HG03575 (cell line): Measurements from ENCODE around the gene SRR.

Experiments used
- ATAC-seq: cut with Tn5 transposase; IDR thresholded peaks from one replicate; pipeline ENCODE4 v1.9.1; 2021; ENCODE audit not compliant: unreplicated experiment, insufficient number of reproducible peaks, low FRiP score; ENCODE audit errors: extremely low read depth

Gene SRR

GRCh38 chr17:2336852-2337543, 33.2 kb downstream of the SRR start, which contains the start of gene SGSM2:
Gene SGSM2, plus strand, starts transcription at chr17:2337501. Its CDS starts 188 bp downstream, at chr17:2337689.
- no peak for ATAC-seq

- no peak for ATAC-seq
These were observed 34.0 kb downstream of the SRR start for GRCh38 chr17:2337544-2338314.

GRCh38 chr17:2338315-2338657, 34.5 kb downstream of the SRR start:
- ATAC-seq: no peak

GRCh38 chr17:2343421-2343820, 39.7 kb downstream of the SRR start:
- no peak for ATAC-seq

DNA sequence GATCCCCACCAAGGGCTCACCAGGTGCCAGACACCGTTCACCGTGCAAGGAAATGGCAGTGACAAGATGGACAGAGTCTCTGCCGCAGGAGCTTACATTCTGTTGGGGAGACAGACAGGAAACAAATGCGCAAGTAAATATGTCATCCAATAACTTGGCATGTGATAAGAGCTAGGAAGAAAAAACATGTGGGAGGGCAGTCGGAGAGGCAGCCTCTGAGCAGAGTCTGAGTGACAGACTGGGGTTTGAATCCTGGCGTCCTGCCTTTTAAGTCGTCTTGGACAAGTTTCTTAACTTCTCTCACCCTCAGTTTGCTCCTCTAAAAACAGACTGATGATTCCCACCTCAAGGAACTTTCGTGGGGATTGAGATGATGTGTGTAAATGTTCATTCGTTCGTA, 40.8 kb downstream of the SRR start:
- no peak for ATAC-seq

GRCh38 chr17:2346475-2346874, 42.7 kb downstream of the SRR start:
- no peak for ATAC-seq

DNA sequence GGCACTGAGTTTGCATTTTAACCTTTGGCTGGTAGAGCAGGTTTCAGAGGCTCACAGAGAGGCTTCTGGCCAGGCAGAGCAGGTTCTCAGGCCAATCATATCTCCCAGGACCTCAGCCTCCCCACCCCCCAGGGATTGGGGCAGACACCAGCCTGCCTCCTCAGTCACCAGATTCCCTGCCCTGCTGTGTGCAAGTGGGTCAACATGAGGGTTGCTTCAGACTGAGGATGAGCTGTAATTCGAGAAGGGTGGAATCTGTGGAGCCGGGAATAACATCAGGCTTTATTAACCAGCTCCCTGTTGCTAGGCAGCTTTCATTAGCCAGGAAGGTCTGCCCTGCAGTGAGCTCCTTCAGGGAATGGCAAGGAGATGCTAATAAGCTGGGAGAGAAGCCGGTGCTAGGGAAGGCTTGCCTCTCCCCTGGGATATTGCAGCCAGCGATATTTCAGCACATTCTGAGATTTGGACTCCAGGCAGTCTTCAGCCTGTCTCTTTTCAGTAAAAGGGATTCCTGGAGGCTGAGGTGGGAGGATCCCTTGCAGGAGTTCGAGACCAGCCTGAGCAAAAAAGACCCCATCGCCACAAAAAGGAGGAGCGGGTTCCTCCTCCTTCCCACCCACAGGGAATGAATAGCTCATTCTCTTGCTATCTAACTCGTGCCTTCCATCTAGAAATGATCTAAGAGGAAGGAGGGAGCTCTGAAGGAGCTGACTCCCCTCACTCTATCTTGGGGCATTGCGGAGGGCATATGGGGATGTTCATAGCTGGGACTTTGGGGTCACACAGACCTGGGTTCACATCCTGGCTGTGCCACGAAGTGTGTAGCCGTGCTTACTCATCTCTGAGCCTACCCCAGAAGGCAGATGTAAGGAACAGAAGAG, 44.3 kb downstream of the SRR start:
- no peak for ATAC-seq

DNA sequence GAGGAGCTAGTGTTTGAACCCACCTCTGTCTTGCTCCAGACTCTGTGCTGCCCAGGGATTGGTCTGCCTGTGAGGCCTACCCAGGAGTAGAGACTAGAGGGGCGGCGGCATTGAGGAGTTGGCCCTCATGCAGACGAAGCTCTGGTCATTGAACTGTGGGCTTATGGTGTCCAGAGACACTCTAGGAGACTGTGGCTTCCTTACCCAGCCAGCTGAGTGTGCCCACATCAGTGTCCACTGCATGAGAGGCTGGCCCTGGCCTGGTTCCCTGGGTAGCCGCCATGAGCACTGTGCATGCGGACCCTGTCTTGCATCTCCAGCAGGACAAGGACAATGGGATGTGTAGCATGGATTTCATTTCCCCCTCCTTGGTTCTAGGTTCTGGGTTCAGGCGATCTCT, 47.5 kb downstream of the SRR start:
- ATAC-seq: no peak

DNA sequence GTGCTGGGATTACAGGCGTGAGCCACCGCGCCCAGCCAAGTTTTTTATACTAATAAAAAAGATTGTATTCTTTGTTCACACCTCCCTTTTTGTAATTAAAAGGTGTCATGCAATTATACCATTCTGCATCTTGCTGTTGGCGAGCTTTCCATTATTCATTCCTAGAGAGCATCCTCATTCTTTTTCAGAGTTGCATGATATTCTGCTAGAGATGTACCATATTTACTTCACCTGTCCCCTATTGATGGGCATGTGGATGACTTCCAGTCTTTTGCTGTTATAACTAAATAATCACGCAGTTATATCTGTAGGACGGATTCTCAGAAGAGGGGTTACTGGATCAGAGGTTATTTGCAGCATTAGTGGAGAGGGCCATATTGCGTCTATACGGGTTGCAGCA, 50.6 kb downstream of the SRR start:
- ATAC-seq: no peak

DNA sequence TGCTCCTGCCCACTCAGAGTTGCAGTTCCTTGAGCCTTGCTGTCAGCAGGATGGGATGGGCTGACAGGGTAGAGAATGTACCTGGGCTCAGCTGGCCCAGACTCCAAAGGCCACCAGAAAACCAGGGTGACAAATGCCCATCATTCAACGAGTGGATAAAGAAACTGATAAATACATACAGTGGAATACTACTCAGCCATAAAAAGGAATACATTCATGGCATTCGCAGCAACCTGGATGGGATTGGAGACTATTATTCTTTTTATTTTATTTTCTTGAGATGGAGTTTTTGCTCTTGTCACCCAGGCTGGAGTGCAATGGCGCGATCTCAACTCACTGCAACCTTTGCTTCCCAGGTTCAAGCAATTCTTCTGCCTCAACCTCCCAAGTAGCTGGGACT, 53.5 kb downstream of the SRR start:
- ATAC-seq: no peak

DNA sequence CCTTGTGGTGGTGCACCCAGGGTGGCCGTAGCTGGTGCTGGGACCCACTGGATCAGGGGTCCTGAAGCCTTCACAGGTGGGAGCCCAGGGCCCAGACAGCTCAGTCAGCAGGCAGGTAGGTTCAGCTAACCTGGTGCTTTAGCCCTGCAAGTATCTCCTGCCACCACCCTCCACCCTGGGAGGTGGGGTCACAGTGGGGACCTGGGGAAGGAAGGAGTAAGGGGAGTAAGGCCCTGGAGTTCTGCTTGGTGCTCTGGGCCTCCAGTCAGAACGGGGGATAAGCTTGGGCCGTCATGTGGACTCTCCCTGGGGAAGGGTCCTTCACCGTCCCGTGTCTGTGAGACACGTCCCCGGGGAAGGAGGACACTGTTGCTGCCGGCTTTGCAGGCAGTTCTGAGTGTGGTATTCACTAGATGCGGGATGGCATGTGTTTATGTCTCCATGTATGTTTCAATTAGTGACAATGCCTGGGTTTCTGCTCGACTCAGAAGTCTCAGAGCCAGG, 54.2 kb downstream of the SRR start:
- no peak for ATAC-seq

DNA sequence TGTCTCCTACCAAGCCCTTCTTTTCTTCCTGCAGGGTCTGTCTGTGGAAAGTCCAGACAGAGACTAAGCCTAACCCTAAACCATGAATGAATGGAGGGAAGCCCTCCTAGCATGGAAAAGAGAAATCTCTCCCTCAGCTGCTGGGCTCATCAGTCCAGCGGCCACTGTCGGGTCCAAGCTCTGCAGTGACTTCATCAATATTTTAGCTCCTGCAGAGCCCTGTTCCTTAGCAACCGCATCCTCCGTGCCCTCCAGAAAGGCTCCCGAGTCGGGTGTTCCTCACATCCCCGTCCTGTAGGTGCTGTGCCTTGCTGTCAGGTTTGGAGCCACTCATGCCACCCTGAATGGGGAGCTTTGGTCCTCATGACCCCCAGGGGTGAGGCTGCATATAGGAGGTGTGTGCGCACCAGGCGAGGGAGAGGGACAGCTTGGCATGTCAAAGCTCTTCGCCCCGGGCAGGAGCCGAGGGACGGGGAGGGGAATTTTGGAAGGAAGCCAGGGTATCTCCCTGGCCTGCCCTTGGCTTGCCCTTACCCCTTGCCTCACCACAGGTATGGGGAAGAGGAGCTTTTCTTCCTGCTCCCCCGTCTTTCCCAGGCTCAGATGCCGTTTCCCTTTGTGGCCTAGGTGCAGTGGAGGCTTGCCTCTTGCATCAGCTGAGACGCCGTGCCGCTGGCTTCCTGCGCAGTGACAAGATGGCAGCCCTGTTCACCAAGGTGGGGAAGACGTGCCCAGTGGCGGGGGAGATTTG, 57.4 kb downstream of the SRR start:
- ATAC-seq: no peak

GRCh38 chr17:2362016-2362415, 58.3 kb downstream of the SRR start:
- ATAC-seq: no peak

DNA sequence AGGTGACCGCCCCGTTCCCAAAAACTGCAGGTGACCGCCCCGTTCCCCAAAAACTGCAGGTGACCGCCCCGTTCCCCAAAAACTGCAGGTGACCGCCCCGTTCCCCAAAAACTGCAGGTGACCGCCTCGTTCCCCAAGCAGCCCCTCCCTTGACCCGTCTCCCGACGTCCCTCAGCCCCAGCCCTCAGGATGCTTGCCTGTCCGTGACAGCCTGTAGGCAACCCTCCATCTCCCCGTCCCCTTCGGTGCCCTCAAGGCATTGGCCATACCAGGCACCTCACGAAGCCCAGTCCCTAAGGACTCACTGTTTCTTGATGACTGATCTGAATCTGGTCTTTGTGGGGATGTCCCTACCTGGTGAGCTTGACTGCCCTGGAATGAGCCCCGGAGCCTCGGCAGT, 58.7 kb downstream of the SRR start:
- ATAC-seq: no peak

DNA sequence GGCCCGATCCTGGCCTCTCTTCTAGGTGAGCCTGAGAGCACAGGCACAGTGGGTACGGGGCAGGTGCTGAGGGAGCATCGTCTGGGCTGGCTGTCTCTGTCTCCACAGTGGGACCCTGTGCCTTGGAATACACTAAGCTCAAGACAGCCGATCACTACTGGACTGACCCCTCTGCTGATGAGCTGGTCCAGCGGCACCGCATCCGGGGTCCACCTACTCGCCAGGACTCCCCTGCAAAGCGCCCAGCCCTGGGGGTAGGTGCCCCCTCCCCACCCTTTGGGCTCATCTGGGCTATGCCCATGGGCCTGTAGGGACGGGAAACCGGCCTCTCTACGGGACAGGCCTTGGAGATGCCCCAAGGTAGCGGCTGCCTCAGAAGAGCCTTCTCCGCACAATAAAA, 59.1 kb downstream of the SRR start:
- ATAC-seq: no peak

- ATAC-seq: no peak
These were observed 59.6 kb downstream of the SRR start for GRCh38 chr17:2363318-2363717.

- ATAC-seq: no peak
These were observed 60.4 kb downstream of the SRR start for GRCh38 chr17:2363851-2364762.

DNA sequence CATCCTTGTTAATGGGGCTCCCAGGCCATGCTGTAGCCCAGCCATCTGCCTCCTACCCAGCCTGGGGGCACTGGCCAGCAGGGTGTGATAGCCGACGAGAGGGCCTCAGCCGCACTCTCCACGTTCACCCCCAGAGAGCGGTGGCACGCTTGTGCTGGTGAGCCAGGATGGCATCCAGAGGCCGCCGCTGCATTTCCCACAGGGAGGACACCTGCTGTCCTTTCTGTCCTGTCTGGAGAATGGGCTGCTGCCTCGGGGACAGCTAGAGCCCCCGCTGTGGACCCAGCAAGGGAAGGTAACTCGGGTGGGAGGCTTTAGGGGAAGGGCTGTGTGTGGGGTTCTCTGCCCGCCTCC, 61.0 kb downstream of the SRR start:
- ATAC-seq: no peak
